ENCODE results near the gene CAMKK1.

Gene CAMKK1

DNA sequence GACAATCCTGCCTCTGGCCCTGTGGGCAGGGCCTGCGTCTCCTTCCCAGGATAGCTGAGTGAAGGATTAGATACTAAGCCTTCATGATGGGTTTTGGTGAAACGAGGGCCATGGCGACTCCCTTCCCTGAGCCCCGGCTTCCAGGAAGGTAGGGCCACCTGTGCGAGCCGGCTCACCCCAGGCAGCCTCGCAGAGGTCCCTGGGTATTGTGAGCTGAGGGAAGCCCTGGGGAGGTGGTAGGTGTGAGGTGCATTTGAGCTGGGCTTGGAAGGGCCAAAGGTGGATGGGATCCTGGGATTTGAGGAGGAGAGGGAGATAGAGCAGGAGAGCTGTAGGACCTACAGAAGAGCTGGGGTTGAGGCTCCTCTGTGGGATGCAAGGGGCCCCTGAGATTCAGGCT is 29.9 kb upstream of the CAMKK1 start:
- TF ChIP-seq, protein P1, sequence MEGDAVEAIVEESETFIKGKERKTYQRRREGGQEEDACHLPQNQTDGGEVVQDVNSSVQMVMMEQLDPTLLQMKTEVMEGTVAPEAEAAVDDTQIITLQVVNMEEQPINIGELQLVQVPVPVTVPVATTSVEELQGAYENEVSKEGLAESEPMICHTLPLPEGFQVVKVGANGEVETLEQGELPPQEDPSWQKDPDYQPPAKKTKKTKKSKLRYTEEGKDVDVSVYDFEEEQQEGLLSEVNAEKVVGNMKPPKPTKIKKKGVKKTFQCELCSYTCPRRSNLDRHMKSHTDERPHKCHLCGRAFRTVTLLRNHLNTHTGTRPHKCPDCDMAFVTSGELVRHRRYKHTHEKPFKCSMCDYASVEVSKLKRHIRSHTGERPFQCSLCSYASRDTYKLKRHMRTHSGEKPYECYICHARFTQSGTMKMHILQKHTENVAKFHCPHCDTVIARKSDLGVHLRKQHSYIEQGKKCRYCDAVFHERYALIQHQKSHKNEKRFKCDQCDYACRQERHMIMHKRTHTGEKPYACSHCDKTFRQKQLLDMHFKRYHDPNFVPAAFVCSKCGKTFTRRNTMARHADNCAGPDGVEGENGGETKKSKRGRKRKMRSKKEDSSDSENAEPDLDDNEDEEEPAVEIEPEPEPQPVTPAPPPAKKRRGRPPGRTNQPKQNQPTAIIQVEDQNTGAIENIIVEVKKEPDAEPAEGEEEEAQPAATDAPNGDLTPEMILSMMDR (IDR thresholded peaks at IDR 0.05; ENCODE audit: low read depth, low read length) = no peak
- no peak for DNase-seq (ENCODE audit: extremely low read depth, low read depth)

DNA sequence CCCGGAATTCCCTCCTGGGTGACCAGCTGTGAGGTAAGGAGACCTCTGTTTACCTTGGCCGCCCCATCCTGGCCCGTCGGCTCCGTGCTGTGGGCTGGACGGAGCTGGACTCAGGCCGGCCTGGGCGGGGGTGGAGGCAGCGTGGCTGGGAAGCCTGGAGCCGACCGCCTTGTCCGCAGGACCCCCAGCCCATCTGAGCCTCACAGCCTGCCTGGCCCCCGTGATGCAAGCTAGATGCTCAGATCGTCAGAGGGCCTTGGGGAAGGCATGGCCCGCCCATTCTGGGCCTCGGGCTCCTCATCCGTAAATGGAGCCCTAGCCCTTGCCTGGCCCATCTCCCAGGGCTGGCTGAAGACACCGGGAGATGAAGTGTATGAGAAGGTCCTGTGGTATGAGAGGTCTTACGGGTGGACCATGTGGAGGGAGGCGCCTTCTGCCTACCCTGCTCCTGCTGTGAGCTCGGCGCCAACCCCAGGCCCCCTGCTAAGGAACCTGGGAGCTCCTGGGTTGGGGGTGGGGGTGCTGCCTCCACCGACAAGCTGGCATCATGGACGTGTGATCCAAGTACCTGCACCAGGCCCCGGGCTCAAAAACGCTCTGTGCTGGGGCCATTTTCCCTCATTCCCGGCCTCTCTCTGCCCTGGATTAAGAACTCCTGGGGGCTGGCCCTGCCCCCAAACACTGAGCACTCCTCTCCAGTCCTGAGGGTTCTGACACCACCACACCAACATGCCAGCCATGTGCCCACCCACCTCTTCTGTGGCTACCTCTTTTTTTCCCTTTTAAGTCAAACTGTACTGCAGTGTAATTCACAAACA is 28.9 kb upstream of the CAMKK1 start:
- DNase-seq (ENCODE audit: extremely low read depth, low read depth) = no peak

DNA sequence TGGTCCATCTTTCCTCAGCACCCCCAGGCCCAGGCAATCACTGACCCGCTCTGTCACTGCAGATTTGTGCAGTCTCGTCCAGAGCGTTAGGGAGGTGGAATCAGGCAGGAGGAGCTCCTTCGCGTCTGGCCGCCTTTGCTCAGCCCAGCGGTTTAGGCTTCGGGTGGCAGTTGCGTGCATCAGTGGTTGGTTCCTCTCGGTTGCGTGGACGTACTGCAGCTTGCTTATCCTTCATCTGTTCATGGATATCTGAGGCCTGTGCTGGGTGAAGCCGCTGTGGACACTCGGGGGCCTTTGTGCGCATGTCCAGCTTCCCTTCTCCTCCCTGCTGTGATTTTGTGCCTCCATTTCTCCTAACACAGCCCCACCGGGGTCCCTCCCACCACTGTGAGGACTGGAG is 28.2 kb upstream of the CAMKK1 start:
- TF ChIP-seq, protein P1 (IDR thresholded peaks at IDR 0.05; ENCODE audit: low read depth, low read length) = no peak
- no peak for DNase-seq (ENCODE audit: extremely low read depth, low read depth)

More for the DNA sequence above, 28.9 kb upstream of the CAMKK1 start:
- TF ChIP-seq, protein P1 (IDR thresholded peaks at IDR 0.05; ENCODE audit: low read depth, low read length) = no peak

DNA sequence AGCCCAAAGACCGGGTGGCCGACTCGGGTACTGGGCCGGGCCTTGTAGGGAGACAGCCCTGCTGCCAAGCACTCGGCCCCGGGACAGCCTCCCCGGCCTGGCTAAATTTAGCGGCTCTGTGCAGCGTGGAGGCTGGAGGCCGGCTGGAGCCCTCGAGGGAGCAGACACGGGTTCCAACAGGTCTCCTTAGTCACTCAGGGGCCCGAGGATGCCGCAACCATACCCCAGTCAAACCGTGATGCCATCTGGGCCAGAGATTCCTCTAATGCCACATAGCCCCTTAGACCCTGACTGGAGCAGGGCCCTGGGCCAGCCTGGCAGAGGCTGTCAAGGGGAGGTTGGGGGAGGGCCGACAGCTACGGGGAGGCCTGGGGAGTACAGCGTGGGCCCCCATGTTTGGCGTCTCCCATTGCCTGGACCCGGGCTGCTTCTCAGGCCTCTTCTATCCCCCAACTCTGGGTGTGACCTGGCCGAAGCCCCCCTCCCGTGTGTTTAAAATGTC is 26.3 kb upstream of the CAMKK1 start:
- TF ChIP-seq, protein P1 (IDR thresholded peaks at IDR 0.05; ENCODE audit: low read depth, low read length) = no peak
- DNase-seq (ENCODE audit: extremely low read depth, low read depth) = no peak

DNA sequence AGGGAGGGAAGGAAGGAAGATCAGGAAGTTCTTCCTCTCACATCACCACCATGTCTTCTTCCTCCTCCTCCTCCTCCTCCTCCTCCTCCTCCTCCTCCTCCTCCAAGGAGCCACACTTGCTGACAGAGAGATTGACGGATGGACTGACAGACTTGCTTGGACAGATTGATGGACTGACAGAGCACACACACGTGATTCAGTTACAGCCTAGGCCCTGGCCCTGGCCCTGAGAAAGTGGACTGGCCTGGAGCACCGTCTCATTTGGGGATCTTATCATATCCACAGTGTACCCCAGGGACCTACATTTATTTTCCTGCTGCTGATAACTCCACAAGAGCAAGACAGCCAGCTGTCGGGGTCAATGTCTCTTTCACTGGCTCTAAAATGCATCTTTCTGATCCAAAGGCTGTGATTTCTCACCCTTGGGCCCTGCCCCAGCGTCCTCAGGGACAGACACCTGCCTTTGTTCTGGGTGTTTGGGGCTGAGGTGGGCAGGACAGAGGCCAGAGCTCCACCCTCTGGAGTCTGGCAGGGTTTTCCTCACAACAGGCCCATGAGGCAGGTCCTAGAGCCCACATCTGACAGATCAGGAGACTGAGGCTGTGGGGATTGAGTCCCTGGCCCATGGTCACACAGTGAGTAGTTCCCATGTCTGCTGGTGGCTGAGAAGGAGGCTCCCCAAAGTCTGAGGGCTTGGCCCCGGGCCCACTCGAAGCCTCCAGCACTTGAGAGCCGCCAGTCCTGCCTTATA is 25.7 kb upstream of the CAMKK1 start:
- TF ChIP-seq, protein P1 (IDR thresholded peaks at IDR 0.05; ENCODE audit: low read depth, low read length) = no peak
- DNase-seq (ENCODE audit: extremely low read depth, low read depth) = no peak

DNA sequence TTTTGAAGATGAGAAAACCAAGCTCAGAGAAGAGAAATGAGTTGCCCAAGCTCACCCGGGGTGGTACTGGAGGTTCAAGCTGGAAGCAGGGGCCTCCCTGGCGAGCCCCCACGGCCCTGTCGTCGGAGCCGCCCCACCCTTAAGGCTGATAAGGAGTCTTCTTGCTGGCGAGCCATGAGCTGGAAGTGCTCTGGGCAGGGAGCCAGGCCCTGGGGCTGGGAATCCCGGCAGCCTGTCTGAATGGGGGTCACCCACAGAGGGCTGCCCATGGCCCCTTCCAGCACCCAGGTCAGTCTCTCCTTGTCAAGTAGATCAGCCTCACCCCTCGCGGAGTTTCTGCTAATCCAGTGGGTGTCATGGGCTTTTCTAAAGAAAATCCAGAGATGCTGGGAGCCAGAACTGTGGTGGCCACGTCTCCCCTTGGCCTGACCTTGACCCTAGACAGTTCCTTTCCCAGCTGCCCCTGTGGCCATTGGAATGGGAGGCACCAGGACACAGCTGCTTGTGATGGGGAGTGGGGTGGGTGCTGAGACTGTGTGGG is 24.6 kb upstream of the CAMKK1 start:
- no peak for DNase-seq (ENCODE audit: extremely low read depth, low read depth)
- TF ChIP-seq, protein P1 (IDR thresholded peaks at IDR 0.05; ENCODE audit: low read depth, low read length) = no peak

DNA sequence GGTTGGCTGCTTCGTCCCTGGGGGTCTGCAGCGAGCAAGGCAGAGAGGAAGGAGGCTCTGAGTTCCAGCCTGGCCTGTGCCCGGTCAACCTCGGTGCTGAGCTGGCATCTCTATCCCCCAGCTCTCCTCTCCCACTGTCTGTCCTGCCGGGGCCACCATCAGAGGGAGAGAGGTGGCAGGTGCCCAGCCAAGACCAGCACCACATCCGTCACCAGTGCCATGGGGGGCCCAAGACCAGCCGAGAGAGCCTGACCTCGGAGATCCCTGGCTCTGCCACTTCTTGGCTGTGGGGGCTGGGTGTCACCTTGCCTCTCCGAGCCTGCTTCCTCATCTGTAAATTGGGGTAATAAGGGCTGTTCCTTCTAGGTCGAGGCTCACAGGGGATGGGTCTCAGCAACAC is 24.0 kb upstream of the CAMKK1 start:
- DNase-seq (ENCODE audit: extremely low read depth, low read depth) = no peak
- TF ChIP-seq, protein P1 (IDR thresholded peaks at IDR 0.05; ENCODE audit: low read depth, low read length) = no peak

All from AG09319 (cell line).